PFSK-1 (cell line): ENCODE measurements around the gene CIITA.

Experiments
- FOXP2 ChIP-seq: optimal IDR thresholded peaks from 2 replicates; pipeline ENCODE3; 2011; ENCODE audit warnings: borderline replicate concordance, control low read depth, inconsistent platforms; ENCODE audit not compliant: insufficient read depth; ENCODE audit errors: extremely low read length, extremely low read depth
- POLR2AphosphoS5 ChIP-seq: IDR thresholded peaks from 2 replicates; pipeline ENCODE4 v1.6.1; 2012; ENCODE audit warnings: low read depth, mild to moderate bottlenecking, control low read depth, low read length, moderate library complexity
- REST ChIP-seq, 2 experiments: IDR thresholded peaks; 2 replicates each; pipeline versions ENCODE4 v1.6.1 to v1.8.0; 2011 to 2012; ENCODE audit warnings: low read depth in 2 of 2, low read length in 2 of 2, control low read depth in 1 of 2, inconsistent platforms in 1 of 2, mild to moderate bottlenecking in 1 of 2, moderate library complexity in 1 of 2; ENCODE audit not compliant: insufficient read depth in 1 of 2
- SIN3A ChIP-seq: IDR thresholded peaks from 2 replicates; pipeline ENCODE4 v1.6.1; 2012; ENCODE audit warnings: mild to moderate bottlenecking, low read length, moderate library complexity, borderline replicate concordance; ENCODE audit not compliant: insufficient read depth
- TAF1 ChIP-seq: IDR thresholded peaks from 2 replicates; pipeline ENCODE4 v1.6.1; 2012; ENCODE audit warnings: low read length, control low read depth, borderline replicate concordance; ENCODE audit not compliant: insufficient read depth

The CIITA gene

GRCh38 chr16:10927497-10928112 is 50.6 kb downstream of the CIITA start:
- TF ChIP-seq SIN3A, result no peak
- TF ChIP-seq REST (IDR thresholded peaks at IDR 0.05; ENCODE audit: insufficient read depth in 1 of 2, low read depth in 2 of 2, low read length in 2 of 2), result no peak
- TF ChIP-seq POLR2AphosphoS5, result no peak
- no peak for TF ChIP-seq TAF1
- no peak for TF ChIP-seq FOXP2

- TF ChIP-seq TAF1 (no peak), REST (IDR thresholded peaks at IDR 0.05; ENCODE audit: insufficient read depth in 1 of 2, low read depth in 2 of 2, low read length in 2 of 2) (no peak), SIN3A (no peak), FOXP2 (no peak), POLR2AphosphoS5 (no peak)
These were observed 53.1 kb downstream of the CIITA start for GRCh38 chr16:10929853-10930754.

- TF ChIP-seq TAF1 (no peak), REST (IDR thresholded peaks at IDR 0.05; ENCODE audit: insufficient read depth in 1 of 2, low read depth in 2 of 2, low read length in 2 of 2) (no peak), FOXP2 (no peak), POLR2AphosphoS5 (no peak), SIN3A (no peak)
These were observed 53.7 kb downstream of the CIITA start for GRCh38 chr16:10930755-10931093.

GRCh38 chr16:10931134-10931533 is 54.1 kb downstream of the CIITA start:
- TF ChIP-seq FOXP2 (no peak), REST (IDR thresholded peaks at IDR 0.05; ENCODE audit: insufficient read depth in 1 of 2, low read depth in 2 of 2, low read length in 2 of 2) (no peak), TAF1 (no peak), POLR2AphosphoS5 (no peak), SIN3A (no peak)
